Measurements from ENCODE around the gene UBE2Q1. TPM values are rescaled to one million over a fixed set of nuclear protein-coding genes. Genes with fewer than 3 reads are reported as not detected.

UBE2Q1 gene
- total and polyA plus RNA-seq, 2 of the 4 experiments (the other 2 are of a cell fraction): 20.6 to 24.7 TPM

DNA sequence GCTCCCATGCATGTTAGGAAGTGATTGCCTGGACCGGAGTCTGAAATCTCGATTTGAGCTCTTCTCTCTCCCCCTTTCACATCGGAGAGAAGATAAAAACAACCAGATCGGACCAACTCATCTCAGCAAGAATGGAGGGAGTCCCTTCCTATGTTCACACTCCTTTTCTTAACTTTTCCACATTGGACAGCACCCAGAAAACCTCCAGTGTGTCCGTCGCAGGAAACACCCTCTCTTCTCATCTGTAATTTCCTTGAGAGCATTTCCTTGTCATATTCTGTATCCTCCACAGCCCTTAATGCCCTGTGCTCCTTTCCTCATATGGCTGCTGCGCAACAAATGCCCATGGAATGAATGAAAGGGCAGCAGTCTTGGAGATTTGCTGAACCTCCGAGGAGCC is 57.9 kb downstream of the UBE2Q1 start:
- Histone ChIP-seq H3K27ac (ENCODE audit: insufficient read depth, low read length) (no peak overlapping the region), H4K91ac (ENCODE audit: insufficient read depth, low read depth, low read length) (no peak overlapping the region), H2BK15ac (ENCODE audit: low read depth, low read length) (no peak overlapping the region), H3K9ac (ENCODE audit: low read depth, low read length) (no peak overlapping the region), H2BK120ac (ENCODE audit: low read depth, low read length) (no peak overlapping the region), H3K4me2 (ENCODE audit: low read depth, low read length) (no peak overlapping the region), H3K9me3 (ENCODE audit: control insufficient read depth, insufficient read depth, low read length) (peaks cover 25% of the 10 kb centered on the region), H2AK9ac (replicated peaks; ENCODE audit: low read depth, low read length, poor library complexity) (no peak overlapping the region), H2BK5ac (ENCODE audit: low read depth, low read length, poor library complexity, severe bottlenecking) (no peak overlapping the region), H2BK20ac (ENCODE audit: low read depth, low read length) (no peak overlapping the region), H3K14ac (replicated peaks; ENCODE audit: low read depth, low read length) (no peak overlapping the region), H4K20me1 (ENCODE audit: insufficient read depth, low read length) (no peaks in the 10 kb centered on the region), H4K8ac (ENCODE audit: low read depth in 2 of 2, low read length in 2 of 2) (no peak overlapping the region), H3K4ac (ENCODE audit: low read depth, low read length) (no peak overlapping the region), H2AFZ (replicated peaks; ENCODE audit: low read length, poor library complexity) (no peak overlapping the region), H3K56ac (ENCODE audit: extremely low read depth, insufficient read depth, low read length) (no peak overlapping the region), H3K9me1 (ENCODE audit: insufficient read depth, low read length) (no peaks in the 10 kb centered on the region), H2AK5ac (ENCODE audit: low read depth, low read length) (no peak overlapping the region), H3K4me3 (ENCODE audit: insufficient read depth, low read depth, low read length) (no peak overlapping the region), H3K27me3 (ENCODE audit: control insufficient read depth, insufficient read depth, low read length) (peaks cover 72% of the 10 kb centered on the region), H3K18ac (ENCODE audit: low read depth, low read length) (no peak overlapping the region), H3K36me3 (ENCODE audit: control insufficient read depth, insufficient read depth, low read length) (no peaks in the 10 kb centered on the region), H4K5ac (ENCODE audit: low read depth, low read length) (no peak overlapping the region), H3K79me1 (ENCODE audit: low read depth in 1 of 2, low read length in 2 of 2) (no peaks in the 10 kb centered on the region), H3K4me1 (ENCODE audit: control insufficient read depth, insufficient read depth, low read length) (peaks cover 2% of the 10 kb centered on the region; the same call in 1 of the 2 replicates), H3K23ac (ENCODE audit: low read depth, low read length) (no peak overlapping the region; the same call in 1 of the 2 replicates)
- TF ChIP-seq BHLHE40 (IDR thresholded peaks at IDR 0.05; ENCODE audit: low read depth, low read length) (no peak), CEBPB (IDR thresholded peaks at IDR 0.05; ENCODE audit: low read depth, low read length) (no peak), POLR2A (IDR thresholded peaks at IDR 0.05; ENCODE audit: low read depth, low read length) (no peak), NFE2L2 (IDR thresholded peaks at IDR 0.05; ENCODE audit: low read depth, low read length) (no peak), MAFK (IDR thresholded peaks at IDR 0.05; ENCODE audit: low read depth, low read length) (no peak), FOS (IDR thresholded peaks at IDR 0.05; ENCODE audit: low read depth, low read length) (no peak), RCOR1 (IDR thresholded peaks at IDR 0.05; ENCODE audit: insufficient replicate concordance, low read length) (no peak), MAZ (IDR thresholded peaks at IDR 0.05; ENCODE audit: borderline replicate concordance, low read depth, low read length) (no peak), RFX5 (IDR thresholded peaks at IDR 0.05; ENCODE audit: low read depth, low read length) (no peak), MXI1 (IDR thresholded peaks at IDR 0.05; ENCODE audit: borderline replicate concordance, low read depth, low read length) (no peak), SMC3 (IDR thresholded peaks at IDR 0.05; ENCODE audit: low read depth, low read length) (no peak), RAD21 (IDR thresholded peaks at IDR 0.05; ENCODE audit: low read length) (no peak), CHD1 (IDR thresholded peaks at IDR 0.05; ENCODE audit: low read depth, low read length) (no peak)
- TF ChIP-seq, protein P1, sequence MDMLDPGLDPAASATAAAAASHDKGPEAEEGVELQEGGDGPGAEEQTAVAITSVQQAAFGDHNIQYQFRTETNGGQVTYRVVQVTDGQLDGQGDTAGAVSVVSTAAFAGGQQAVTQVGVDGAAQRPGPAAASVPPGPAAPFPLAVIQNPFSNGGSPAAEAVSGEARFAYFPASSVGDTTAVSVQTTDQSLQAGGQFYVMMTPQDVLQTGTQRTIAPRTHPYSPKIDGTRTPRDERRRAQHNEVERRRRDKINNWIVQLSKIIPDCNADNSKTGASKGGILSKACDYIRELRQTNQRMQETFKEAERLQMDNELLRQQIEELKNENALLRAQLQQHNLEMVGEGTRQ (IDR thresholded peaks at IDR 0.05; ENCODE audit: low read depth, low read length): no peak
- TF ChIP-seq, protein P2, sequence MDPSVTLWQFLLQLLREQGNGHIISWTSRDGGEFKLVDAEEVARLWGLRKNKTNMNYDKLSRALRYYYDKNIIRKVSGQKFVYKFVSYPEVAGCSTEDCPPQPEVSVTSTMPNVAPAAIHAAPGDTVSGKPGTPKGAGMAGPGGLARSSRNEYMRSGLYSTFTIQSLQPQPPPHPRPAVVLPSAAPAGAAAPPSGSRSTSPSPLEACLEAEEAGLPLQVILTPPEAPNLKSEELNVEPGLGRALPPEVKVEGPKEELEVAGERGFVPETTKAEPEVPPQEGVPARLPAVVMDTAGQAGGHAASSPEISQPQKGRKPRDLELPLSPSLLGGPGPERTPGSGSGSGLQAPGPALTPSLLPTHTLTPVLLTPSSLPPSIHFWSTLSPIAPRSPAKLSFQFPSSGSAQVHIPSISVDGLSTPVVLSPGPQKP (IDR thresholded peaks at IDR 0.05; ENCODE audit: borderline replicate concordance, low read depth, low read length): no peak
- TF ChIP-seq, protein P3, sequence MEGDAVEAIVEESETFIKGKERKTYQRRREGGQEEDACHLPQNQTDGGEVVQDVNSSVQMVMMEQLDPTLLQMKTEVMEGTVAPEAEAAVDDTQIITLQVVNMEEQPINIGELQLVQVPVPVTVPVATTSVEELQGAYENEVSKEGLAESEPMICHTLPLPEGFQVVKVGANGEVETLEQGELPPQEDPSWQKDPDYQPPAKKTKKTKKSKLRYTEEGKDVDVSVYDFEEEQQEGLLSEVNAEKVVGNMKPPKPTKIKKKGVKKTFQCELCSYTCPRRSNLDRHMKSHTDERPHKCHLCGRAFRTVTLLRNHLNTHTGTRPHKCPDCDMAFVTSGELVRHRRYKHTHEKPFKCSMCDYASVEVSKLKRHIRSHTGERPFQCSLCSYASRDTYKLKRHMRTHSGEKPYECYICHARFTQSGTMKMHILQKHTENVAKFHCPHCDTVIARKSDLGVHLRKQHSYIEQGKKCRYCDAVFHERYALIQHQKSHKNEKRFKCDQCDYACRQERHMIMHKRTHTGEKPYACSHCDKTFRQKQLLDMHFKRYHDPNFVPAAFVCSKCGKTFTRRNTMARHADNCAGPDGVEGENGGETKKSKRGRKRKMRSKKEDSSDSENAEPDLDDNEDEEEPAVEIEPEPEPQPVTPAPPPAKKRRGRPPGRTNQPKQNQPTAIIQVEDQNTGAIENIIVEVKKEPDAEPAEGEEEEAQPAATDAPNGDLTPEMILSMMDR (conservative IDR thresholded peaks at IDR 0.05; ENCODE audit: low read depth, low read length): no peak
- intact Hi-C loops (cut with micrococcal nuclease): no loop called here
- dilution Hi-C loops (cut with HindIII; ENCODE audit: low sequenced_read_pairs, unreplicated experiment): no loop called here
- BruUV-seq (replicated peaks): no TSS peak
- ChIA-PET POLR2A (ENCODE audit: unreplicated experiment) (no interaction called here), CTCF (no interaction called here)
- in situ Hi-C loops (cut with MboI; ENCODE audit: low sequenced_read_pairs): no loop called here
- DNase-seq (no peak), ATAC-seq (ENCODE audit: low read depth) (no peak)
- 90% methylated on average over 2 of the region's 8 CpGs; no CpG with 5 or more reads in 1 of the 2 experiments for WGBS, 2 experiments (ENCODE audit: extremely low coverage in 2 of 2, insufficient read length in 1 of 2)

Data from IMR-90 (cell line).